ENCODE data around the gene UACA. TPM values are rescaled to one million over a fixed set of nuclear protein-coding genes. Genes with fewer than 3 reads are reported as not detected.

The UACA gene
- total RNA-seq, 3 donors from 2014 or later (not counting 1 experiment from before 2014, with no cell fraction given), result 1.1 to 3.1 (median 2.1) TPM

DNA sequence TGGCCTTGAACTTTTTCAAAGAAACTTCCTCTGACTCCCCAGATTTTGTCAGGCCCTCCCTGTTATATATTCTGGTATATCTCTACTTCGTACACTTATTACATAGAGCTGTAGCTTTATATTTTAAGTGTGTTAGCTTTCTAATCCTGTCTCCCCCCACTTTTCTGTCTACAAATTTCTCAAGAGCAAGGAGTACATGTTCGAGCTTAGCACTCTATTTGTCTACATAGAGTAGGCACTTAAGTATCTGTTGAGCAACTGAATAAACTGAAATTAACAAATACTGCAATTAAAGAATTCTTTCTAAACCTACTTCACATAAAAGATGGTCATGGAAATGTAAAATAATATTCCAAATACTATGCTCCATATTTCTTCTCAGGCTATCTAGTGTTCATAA, 39.4 kb downstream of the UACA start:
- H3K4me3 Mint-ChIP-seq, result no peak overlapping the region
- no peaks in the 10 kb centered on the region for H3K9me3 ChIP-seq (ENCODE audit: control insufficient read depth, insufficient read depth, low read length)
- no peaks in the 10 kb centered on the region for H3K9me3 Mint-ChIP-seq
- H3K4me1 ChIP-seq (ENCODE audit: control insufficient read depth, insufficient read depth, low read length), result no peaks in the 10 kb centered on the region
- no peak overlapping the region for H3K27ac Mint-ChIP-seq
- H3K4me3 ChIP-seq (ENCODE audit: low read length), result no peak overlapping the region
- peaks cover 5% of the 10 kb centered on the region in 2 donors for H3K4me1 Mint-ChIP-seq
- H3K27me3 Mint-ChIP-seq (ENCODE audit: low read depth in 2 of 2), result peaks cover 3 to 15% of the 10 kb centered on the region in 2 donors
- no peaks in the 10 kb centered on the region for H3K36me3 Mint-ChIP-seq
- H3K27me3 ChIP-seq (ENCODE audit: control insufficient read depth, insufficient read depth, low read length), result peaks cover 9% of the 10 kb centered on the region
- WGBS (ENCODE audit: insufficient coverage), result no CpG with 5 or more reads among the region's 2 CpGs
- no peak for DNase-seq
- no peak overlapping the region for H3K27ac ChIP-seq (ENCODE audit: low read length)
- intact Hi-C loops (cut with micrococcal nuclease), result loop anchor here (10.0 kb wide), 3 partner anchors 49 to 1249 kb away; no protein-coding TSS in a partner anchor
- TF ChIP-seq, protein P1, sequence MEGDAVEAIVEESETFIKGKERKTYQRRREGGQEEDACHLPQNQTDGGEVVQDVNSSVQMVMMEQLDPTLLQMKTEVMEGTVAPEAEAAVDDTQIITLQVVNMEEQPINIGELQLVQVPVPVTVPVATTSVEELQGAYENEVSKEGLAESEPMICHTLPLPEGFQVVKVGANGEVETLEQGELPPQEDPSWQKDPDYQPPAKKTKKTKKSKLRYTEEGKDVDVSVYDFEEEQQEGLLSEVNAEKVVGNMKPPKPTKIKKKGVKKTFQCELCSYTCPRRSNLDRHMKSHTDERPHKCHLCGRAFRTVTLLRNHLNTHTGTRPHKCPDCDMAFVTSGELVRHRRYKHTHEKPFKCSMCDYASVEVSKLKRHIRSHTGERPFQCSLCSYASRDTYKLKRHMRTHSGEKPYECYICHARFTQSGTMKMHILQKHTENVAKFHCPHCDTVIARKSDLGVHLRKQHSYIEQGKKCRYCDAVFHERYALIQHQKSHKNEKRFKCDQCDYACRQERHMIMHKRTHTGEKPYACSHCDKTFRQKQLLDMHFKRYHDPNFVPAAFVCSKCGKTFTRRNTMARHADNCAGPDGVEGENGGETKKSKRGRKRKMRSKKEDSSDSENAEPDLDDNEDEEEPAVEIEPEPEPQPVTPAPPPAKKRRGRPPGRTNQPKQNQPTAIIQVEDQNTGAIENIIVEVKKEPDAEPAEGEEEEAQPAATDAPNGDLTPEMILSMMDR (IDR thresholded peaks at IDR 0.05), result no peak
- no peak for ATAC-seq
- H3K36me3 ChIP-seq (ENCODE audit: control insufficient read depth, insufficient read depth, low read length), result no peaks in the 10 kb centered on the region

DNA sequence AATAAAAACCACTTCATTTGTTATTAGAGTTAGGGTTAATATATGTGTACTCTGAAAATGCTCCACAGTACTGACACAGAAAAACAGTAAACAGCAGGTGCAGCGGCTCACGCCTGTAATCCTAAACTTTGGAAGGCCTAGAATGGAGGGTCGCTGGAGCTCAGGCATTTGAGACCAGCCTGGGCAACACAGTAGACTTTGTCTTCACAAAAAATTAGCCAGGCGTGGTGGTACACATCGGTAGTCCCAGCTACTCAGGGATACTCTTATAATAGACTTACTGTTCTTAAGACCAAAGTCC, 40.3 kb downstream of the UACA start:
- Mint-ChIP-seq H3K27me3 (ENCODE audit: low read depth in 2 of 2) (peaks cover 3 to 15% of the 10 kb centered on the region in 2 donors), H3K27ac (no peak overlapping the region), H3K4me3 (no peak overlapping the region), H3K36me3 (no peaks in the 10 kb centered on the region), H3K4me1 (peaks cover 5% of the 10 kb centered on the region in 2 donors), H3K9me3 (no peaks in the 10 kb centered on the region)
- TF ChIP-seq, protein P1 (IDR thresholded peaks at IDR 0.05), result no peak
- no peak for DNase-seq
- H3K27me3 ChIP-seq (ENCODE audit: control insufficient read depth, insufficient read depth, low read length), result peaks cover 9% of the 10 kb centered on the region
- intact Hi-C loops (cut with micrococcal nuclease), result loop anchor here (10.0 kb wide), 3 partner anchors 48 to 1248 kb away; no protein-coding TSS in a partner anchor
- H3K9me3 ChIP-seq (ENCODE audit: control insufficient read depth, insufficient read depth, low read length), result no peaks in the 10 kb centered on the region
- H3K36me3 ChIP-seq (ENCODE audit: control insufficient read depth, insufficient read depth, low read length), result no peaks in the 10 kb centered on the region
- H3K4me1 ChIP-seq (ENCODE audit: control insufficient read depth, insufficient read depth, low read length), result no peaks in the 10 kb centered on the region
- no peak for ATAC-seq
- no peak overlapping the region for H3K27ac ChIP-seq (ENCODE audit: low read length)
- no peak overlapping the region for H3K4me3 ChIP-seq (ENCODE audit: low read length)
- 91% methylated on average over 5 of the region's 5 CpGs for WGBS (ENCODE audit: insufficient coverage)

DNA sequence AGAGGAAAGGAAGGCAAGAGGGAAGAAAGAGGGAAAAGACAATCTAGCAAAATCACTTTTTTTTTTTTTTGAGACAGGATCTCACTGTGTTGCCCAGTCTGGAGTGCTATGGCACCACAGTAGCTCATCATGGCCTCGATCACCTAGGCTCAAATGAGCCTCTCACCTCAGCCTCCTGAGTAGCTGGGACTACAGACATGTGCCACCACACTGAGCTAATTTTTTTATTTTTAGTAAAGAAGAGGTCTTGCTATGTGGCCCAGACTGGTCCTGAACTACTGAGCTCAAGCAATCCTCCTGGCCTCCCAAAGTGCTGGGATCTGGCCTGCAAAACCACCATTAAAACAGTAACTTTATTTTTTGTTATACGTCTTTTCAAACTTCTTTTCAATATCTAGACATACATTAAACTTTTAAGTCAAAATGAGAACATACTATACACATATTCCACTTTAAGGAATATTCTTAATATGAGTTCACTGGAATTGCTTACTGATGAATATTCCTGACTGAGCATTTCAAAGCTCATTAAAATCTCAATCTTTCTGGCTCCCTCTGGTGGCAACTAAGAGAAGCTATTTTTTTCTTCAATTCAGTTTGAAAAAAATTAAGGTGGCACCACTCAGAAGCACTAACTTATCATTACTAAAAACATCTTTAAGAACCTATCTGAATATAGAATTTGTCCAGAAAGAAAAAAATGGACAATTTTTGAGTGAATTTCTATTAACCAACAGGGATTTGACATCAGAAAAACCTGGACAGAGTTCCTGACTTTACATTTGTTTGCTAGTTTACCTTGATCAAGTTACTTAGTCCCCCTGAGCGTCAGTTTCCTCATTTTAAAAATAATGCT, 40.9 kb downstream of the UACA start:
- DNase-seq, result peak in 1 of 2 donors; percentile 72
- H3K27ac ChIP-seq (ENCODE audit: low read length), result no peak overlapping the region
- TF ChIP-seq, protein P1 (IDR thresholded peaks at IDR 0.05), result peak; percentile 92

More for the DNA sequence above, 40.9 kb downstream of the UACA start:
- Mint-ChIP-seq H3K36me3 (no peaks in the 10 kb centered on the region), H3K4me1 (peaks cover 5% of the 10 kb centered on the region in 2 donors), H3K9me3 (no peaks in the 10 kb centered on the region), H3K4me3 (no peak overlapping the region), H3K27me3 (ENCODE audit: low read depth in 2 of 2) (peaks cover 3 to 15% of the 10 kb centered on the region in 2 donors), H3K27ac (no peak overlapping the region)
- peak in 1 of 3 donors; percentile 51 for ATAC-seq
- Histone ChIP-seq H3K27me3 (ENCODE audit: control insufficient read depth, insufficient read depth, low read length) (peaks cover 7% of the 10 kb centered on the region), H3K36me3 (ENCODE audit: control insufficient read depth, insufficient read depth, low read length) (no peaks in the 10 kb centered on the region), H3K4me3 (ENCODE audit: low read length) (no peak overlapping the region), H3K9me3 (ENCODE audit: control insufficient read depth, insufficient read depth, low read length) (no peaks in the 10 kb centered on the region), H3K4me1 (ENCODE audit: control insufficient read depth, insufficient read depth, low read length) (no peaks in the 10 kb centered on the region)
- WGBS (ENCODE audit: insufficient coverage), result 77% methylated on average over 3 of the region's 3 CpGs
- intact Hi-C loops (cut with micrococcal nuclease), result loop anchor here (10.0 kb wide), 3 partner anchors 48 to 1248 kb away; no protein-coding TSS in a partner anchor
